Activated CD4-positive, alpha-beta T cell treated with anti-CD3 and anti-CD28 coated beads for 48 hours (primary cell): ENCODE results near the gene WDR87.
"Not testable (repeated sequence)": the region's sequence is repeated elsewhere in the genome, so short reads cannot be mapped to it uniquely, and the experiment has no call there.

Source experiments
- DNase-seq: peaks from one replicate; pipeline ENCODE4 v3.0.0-alpha.2; 2020

The WDR87 gene

DNA sequence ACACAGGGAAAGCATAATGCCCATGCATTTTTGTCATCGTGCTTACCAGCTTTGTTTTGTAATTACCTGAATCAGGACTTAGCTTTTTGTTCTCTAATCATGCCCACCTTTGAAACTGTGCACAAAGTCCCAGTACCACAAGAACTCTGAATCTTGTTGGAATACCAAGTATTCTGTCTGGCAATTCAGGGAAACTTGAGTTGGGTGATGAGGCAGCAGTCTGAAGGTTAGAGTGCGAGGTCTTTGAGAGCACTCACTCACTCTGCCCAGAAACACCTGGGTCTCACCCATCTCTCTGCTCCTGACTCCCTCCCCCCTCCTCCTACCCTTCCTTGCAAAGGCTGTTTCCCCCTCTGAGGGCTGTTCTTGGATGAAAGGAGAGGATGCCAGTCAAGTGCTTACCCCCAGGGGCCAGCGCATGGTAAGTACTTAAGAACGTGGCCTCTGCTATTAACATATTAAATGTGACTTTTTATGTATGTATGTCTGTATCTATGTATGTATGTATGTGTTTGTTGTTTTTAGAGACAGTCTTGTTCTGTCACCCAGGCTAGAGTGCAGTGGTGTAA is 23.0 kb upstream of the WDR87 start:
- no peak for DNase-seq

DNA sequence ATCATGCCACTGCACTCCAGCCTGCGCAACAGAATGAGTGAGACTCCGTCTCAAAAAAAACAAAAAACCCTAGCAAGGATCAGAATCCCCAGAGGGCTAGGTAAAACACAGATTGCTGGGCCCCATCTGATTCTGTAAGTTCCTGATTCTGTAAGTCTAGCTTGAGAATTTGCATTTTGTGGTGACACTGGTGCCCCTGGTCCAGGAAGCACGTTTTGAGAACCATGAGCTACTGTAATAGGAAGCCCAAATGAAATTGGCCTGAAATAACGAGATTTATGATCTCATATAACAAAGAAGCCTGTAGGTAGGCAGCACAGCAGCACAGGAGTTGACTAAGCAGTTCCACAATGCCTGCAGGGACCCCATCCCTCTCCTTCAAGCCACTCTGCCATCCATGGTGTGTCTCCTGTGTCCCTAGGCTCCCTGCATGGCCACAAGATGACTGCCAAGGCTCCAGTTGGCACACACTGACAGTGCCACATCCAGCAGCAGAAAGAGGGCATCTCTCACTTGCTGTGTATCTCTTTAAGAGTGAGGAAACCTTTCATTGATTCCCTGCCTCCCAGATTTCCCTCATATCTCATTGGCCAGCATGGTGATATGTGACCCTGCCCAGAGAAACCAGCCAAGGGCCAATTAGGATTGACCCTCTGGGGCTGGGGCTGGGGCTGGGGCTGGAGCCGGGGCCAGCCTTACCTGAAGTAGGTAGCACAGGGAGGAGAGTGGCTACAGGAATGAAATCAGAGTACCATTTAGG is 22.3 kb upstream of the WDR87 start:
- no peak for DNase-seq

DNA sequence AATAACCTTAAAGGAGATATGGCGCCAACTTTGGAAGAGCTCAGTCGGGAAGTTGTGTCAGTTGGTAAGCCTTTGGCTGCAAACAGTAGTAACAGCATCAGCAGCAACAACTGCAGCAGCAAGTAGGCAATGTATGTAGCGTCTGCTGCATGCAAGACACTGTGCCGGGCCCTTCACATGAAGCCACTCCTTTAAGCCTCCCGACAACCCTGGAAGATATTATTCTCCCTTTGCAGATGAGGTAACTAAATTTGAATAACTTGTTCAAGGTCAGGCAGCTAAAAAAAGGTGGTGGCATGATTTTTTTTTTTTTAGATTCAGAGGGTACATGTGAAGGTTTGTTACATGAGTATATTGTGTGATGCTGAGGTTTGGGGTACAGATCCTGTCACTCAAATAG is 20.3 kb upstream of the WDR87 start:
- no peak for DNase-seq

DNA sequence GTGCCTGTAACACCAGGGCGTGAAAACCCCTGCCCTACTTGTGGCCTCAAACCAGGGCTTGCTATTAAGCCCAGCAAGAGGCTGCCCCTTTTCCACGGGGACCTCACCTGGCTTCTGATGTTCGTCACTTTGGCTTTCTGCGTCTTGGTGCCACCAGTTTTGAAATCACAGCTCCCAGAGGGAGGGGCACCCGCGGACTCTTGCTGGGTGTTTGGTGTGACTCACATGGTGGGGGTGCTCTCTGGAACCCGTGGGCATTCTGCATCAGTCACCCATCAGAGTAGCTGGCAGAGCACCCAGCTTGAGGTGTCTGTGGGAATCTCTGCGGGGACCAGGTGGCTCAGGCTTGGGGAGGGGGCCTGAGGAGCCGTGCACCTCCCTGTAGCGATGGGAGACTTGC is 19.9 kb upstream of the WDR87 start:
- DNase-seq: no peak

DNA sequence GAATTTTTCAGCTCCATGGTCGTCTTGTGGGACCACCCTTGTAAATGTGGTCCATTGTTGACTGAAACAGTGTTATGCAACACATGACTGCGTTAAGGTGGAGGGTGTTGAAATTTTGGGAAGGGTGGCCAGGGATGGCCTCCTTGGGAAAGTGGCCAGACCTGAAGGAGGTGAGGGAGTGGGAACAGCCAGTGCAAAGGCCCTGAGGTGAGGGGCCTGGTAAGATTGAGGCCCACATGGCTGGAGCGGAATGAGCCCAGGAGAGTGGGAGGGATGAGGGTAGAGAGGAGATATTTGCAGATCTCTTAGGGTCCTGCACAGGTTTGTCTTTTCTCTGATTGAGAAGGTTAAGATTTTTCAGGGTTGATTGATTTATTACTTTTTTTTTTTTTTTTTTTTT is 18.8 kb upstream of the WDR87 start:
- no peak for DNase-seq

- not testable (repeated sequence) for DNase-seq
Observed at GRCh38 chr19:37924573-37924972, 18.2 kb upstream of the WDR87 start.

- no peak for DNase-seq
Observed at GRCh38 chr19:37920591-37921450, 14.4 kb upstream of the WDR87 start.

DNA sequence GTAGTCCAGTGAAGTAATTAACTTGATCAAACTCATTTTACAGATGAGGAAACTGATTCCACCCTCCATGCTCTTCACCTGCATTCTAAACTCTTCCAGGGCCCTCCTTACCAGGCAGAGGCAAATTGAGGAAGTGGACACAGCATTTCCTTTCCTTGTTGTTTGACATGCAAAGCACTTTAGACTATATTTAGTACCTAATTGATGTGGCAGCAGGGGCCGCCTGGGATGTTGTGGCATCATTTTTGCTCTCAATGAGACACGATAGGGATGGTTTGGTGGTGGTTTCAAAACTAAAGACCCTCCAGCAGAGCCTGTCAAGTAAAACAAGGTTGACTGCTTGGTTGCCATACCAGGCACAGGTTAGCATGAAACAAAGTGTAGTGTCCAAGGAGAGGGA is 8.5 kb upstream of the WDR87 start:
- no peak for DNase-seq

DNA sequence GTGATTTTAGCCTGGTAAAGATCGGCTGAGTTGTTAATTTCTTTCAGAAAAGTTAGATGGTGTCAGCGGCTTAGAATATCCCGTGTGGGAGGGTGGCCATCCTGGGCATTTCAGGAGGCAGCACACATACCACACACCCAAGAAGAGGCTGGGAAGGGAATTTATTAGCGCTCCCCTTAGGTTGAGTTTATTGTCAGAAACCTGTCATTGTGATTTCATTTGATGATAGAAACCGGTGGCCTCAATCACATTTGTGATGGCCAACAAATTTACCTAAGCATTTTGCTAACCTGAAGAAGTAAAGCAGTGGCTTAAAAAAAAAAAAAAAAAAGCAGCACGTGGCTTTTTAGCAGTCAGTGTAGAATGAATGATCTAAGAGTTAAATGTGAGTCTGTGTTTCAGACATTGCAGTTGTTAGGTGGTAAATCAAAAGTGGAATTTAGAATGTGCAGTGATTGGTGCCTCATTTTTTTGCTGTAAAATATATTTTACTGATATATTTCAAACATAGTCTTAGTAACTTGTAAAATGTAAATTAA is 3.3 kb upstream of the WDR87 start:
- no peak for DNase-seq

DNA sequence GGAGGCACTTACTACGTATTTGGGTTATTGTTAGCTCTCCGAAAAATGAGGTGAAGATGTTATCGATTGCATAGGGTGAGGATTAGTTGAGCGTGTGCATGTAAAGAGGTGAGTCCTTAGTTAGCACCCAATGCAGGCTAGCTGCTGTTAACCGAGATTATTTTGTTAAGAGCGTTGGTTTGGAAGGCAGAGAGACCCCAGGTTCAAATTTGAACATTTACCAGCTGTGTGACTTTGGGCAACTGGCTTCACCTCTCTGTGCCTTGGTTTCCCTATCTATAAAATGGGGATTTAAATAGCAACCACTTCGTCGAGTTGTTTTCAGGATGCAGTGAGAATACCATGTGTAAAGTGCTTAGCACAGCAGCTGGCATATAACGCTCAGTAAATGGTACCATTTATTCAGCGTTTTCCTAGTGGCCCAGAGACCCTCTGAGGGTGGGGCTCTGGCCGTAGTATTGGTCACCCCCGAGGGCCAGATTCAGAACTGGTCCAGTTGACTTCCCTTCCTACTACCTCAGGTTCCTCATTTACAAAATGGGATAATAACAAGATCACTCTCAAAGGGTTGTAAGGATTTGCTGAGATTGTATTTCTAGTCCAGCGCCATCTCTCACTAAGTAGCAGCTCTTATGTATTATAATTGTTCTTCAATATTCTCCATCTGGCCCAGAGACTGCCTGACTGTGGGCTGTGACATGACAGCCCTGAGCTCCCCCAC is 1.5 kb upstream of the WDR87 start:
- DNase-seq: no peak

DNA sequence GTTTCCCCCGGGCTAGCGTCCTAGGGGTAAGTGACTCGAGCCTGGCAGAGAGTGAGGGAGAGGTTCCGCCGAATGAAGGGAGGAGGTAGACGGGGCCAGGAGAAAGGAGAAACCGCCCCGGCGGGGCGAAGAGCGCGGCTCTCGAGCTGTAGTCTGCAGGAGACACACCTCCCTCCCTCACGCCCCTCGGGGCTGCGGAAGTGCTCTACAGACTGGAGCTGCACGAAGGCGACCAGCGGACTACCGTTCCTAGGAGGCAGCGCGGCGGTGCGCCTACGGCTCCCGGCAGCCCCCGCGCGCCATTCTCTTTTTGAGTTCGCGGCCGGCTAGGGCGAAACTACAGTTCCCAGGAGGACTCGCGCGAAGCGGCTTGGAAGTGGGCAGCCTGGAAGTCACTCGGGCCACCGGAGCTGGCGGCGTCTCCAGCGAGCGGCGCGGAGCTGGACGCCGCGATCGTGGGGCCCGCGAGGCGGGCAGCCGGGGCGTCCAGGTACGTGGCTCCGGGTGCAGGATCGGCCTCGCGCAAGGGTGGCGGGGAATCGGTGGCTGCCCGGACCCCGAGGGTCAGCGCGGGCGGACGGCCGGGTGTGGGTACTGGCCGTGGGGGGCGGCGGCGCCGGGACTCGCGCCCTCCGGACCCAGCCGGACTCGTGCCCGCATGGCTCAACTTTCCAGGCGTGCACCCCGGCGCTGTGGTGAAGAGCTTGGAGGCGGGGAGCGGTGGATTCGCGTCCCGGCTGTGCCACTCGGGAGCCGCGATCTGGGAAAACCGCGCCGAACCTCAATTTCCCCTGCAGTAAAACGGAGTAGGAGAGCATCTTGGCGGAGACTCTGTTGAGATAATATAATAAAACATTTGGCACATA is 708 bp upstream of the WDR87 start, which contains the start of gene SIPA1L3:
Gene SIPA1L3, plus strand, starts transcription at position 340 of the 866 bp plus-strand sequence. CDS start 174,358 bp downstream, outside the sequence.
- DNase-seq: peak; percentile 97

GRCh38 chr19:37903096-37903495 is 3.3 kb downstream of the WDR87 start:
- no peak for DNase-seq

- DNase-seq: peak; percentile 91
Observed at GRCh38 chr19:37902668-37903067, 3.7 kb downstream of the WDR87 start.

GRCh38 chr19:37899966-37900365 is 6.4 kb downstream of the WDR87 start:
- no peak for DNase-seq

- no peak for DNase-seq
Observed at GRCh38 chr19:37899453-37899852, 6.9 kb downstream of the WDR87 start.

- no peak for DNase-seq
Observed at GRCh38 chr19:37896180-37896579, 10.2 kb downstream of the WDR87 start.

DNA sequence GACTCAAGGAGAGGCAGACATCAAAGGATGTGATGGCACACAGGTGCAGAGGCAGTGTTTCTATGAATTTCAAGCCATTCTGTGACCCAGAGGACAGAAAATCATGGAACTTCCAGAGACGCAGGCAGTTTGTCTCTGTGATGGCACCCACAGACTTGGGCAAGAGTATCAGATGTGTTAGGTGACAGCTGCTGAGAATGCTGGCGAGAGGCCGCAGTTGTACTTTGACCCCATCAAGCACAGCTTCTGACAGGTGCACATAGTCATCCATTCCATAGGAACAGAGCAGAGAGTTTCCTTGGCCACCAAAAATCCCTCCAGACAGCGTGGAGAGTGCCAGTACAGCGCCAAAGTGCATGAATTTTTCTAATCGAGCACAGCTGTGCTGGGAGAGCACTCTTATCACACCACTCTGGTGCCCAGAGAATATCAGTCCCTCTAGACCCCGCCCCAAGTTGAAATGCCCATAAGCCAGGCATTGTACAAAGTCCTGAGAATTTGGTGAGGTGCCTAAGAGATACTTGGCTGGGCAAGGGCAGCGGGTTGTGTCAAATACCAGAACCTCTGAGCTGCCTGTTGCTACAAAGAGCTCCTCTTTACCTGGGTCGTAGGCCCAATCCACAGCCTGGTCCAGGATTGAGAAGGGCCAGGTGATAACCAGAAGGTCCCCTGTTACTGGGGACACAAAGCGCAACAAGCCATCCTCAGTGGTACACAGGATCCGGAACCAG is 12.4 kb downstream of the WDR87 start:
- DNase-seq: no peak

DNA sequence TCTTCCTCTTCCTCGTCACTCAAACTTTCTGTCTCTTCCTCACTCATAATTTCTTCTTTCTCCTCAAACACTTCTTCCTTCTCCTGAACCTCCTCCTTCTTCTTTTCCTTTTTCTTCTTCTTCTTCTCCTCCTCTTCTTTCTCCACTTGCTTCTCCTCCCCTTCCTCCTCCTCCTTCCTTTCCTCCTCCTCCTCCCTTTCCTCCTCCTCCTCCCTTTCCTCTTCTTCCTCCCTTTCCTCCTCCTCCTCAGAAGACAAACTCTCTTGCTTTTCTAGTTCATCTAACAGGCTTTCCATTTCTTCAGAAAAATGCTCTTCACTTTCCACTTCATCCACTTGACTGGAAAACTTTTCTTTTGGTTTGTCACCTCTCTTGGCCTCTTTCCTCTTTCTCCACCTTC is 19.8 kb downstream of the WDR87 start:
- no peak for DNase-seq

GRCh38 chr19:37885392-37885791 is 21.0 kb downstream of the WDR87 start:
- DNase-seq: no peak

GRCh38 chr19:37877147-37877546 is 29.2 kb downstream of the WDR87 start:
- no peak for DNase-seq

DNA sequence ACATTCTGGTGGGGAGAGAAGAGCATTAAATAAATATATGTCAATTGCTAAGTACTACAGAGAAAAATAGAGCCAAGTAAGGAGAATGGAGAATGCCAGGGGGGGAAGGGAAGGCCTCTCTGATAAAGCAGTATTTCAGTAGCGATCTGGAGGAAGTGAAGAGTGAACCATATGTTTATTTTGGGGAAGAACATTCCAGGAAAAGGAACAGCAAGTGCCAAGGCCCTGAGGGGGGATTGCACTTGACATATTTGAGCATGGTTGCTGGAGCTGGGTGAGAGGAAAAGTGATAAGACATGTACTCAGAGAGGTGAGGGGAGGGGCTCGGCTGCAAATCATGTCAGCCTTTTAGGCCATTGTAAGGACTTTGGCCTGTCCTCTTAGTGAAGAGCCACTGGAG is 30.4 kb downstream of the WDR87 start:
- no peak for DNase-seq
